ENCODE measurements around the gene RASGRF2. TPM values are rescaled to one million over a fixed set of nuclear protein-coding genes. Genes with fewer than 3 reads are reported as not detected.

Gene RASGRF2
- total RNA-seq, 1 experiment from 2014 or later, result not detected

DNA sequence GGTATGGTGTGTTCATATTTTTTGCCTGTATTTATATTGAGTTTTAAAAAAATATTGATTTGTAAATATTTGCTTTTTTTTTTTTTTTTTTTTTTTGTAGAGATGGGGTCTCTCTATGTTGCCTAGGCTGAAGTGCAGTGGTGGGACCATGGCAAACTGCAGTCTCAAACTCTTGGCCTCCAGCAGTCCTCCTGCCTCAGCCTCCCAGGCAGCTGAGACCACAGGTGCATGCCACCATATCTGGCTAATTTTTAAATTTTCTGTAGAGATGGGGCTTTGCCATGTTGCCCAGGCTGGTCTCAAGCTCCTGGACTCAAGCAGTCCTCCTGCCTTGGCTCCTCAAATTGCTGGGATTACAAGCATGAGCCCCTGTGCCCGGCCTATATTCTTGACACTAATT, 78.3 kb downstream of the RASGRF2 start:
- Mint-ChIP-seq H3K36me3 (ENCODE audit: insufficient read depth, unreplicated experiment) (peaks cover 4% of the 10 kb centered on the region), H3K27me3 (ENCODE audit: insufficient read depth, unreplicated experiment) (peaks cover 16% of the 10 kb centered on the region), H3K4me1 (ENCODE audit: insufficient read depth, unreplicated experiment) (no peaks in the 10 kb centered on the region), H3K9me3 (ENCODE audit: unreplicated experiment) (no peaks in the 10 kb centered on the region), H3K27ac (ENCODE audit: low read depth, unreplicated experiment) (no peak overlapping the region), H3K4me3 (ENCODE audit: unreplicated experiment) (no peak overlapping the region)
- BruUV-seq (replicated peaks), result no TSS peak
- POLR2A ChIA-PET, result no interaction called here
- intact Hi-C loops (cut with micrococcal nuclease), result no loop called here
- TF ChIP-seq CTCF (IDR thresholded peaks at IDR 0.05; ENCODE audit: unreplicated experiment), result no peak
- DNase-seq (ENCODE audit: unreplicated experiment), result no peak
- CTCF ChIA-PET, result no interaction called here

- no peak for DNase-seq (ENCODE audit: unreplicated experiment)
- Mint-ChIP-seq H3K4me1 (ENCODE audit: insufficient read depth, unreplicated experiment) (no peaks in the 10 kb centered on the region), H3K27ac (ENCODE audit: low read depth, unreplicated experiment) (no peak overlapping the region), H3K36me3 (ENCODE audit: insufficient read depth, unreplicated experiment) (no peaks in the 10 kb centered on the region), H3K27me3 (ENCODE audit: insufficient read depth, unreplicated experiment) (peaks cover 37% of the 10 kb centered on the region), H3K9me3 (ENCODE audit: unreplicated experiment) (no peaks in the 10 kb centered on the region), H3K4me3 (ENCODE audit: unreplicated experiment) (no peak overlapping the region)
- TF ChIP-seq CTCF (IDR thresholded peaks at IDR 0.05; ENCODE audit: unreplicated experiment), result no peak
- CTCF ChIA-PET, result interaction anchor here (0.7 kb wide), 2 partner anchors 265 to 372 kb away, joined by 3 read pairs; no protein-coding TSS in a partner anchor
- BruUV-seq (replicated peaks), result no TSS peak
- POLR2A ChIA-PET, result interaction anchor here (1.2 kb wide), 1 partner anchor 19 kb away, joined by 3 read pairs; no protein-coding TSS in a partner anchor
- intact Hi-C loops (cut with micrococcal nuclease), result no loop called here
Observed at GRCh38 chr5:81044868-81045267, 84.7 kb downstream of the RASGRF2 start.

GRCh38 chr5:81045389-81045807, 85.2 kb downstream of the RASGRF2 start:
- ChIA-PET CTCF (interaction anchor here (0.7 kb wide), 1 partner anchor 265 kb away, joined by 3 read pairs; no protein-coding TSS in a partner anchor), POLR2A (interaction anchor here (1.2 kb wide), 1 partner anchor 18 kb away, joined by 3 read pairs; no protein-coding TSS in a partner anchor)
- Mint-ChIP-seq H3K4me3 (ENCODE audit: unreplicated experiment) (no peak overlapping the region), H3K27me3 (ENCODE audit: insufficient read depth, unreplicated experiment) (peaks cover 42% of the 10 kb centered on the region), H3K4me1 (ENCODE audit: insufficient read depth, unreplicated experiment) (no peaks in the 10 kb centered on the region), H3K36me3 (ENCODE audit: insufficient read depth, unreplicated experiment) (no peaks in the 10 kb centered on the region), H3K9me3 (ENCODE audit: unreplicated experiment) (no peaks in the 10 kb centered on the region), H3K27ac (ENCODE audit: low read depth, unreplicated experiment) (no peak overlapping the region)
- intact Hi-C loops (cut with micrococcal nuclease), result no loop called here
- DNase-seq (ENCODE audit: unreplicated experiment), result no peak
- BruUV-seq (replicated peaks), result no TSS peak
- no peak for TF ChIP-seq CTCF (IDR thresholded peaks at IDR 0.05; ENCODE audit: unreplicated experiment)

- DNase-seq (ENCODE audit: unreplicated experiment), result no peak
- no peak overlapping the region for H3K4me3 Mint-ChIP-seq (ENCODE audit: unreplicated experiment)
- no TSS peak for BruUV-seq (replicated peaks)
- H3K36me3 Mint-ChIP-seq (ENCODE audit: insufficient read depth, unreplicated experiment), result no peaks in the 10 kb centered on the region
- no peaks in the 10 kb centered on the region for H3K9me3 Mint-ChIP-seq (ENCODE audit: unreplicated experiment)
- no peak for TF ChIP-seq CTCF (IDR thresholded peaks at IDR 0.05; ENCODE audit: unreplicated experiment)
- H3K4me1 Mint-ChIP-seq (ENCODE audit: insufficient read depth, unreplicated experiment), result no peaks in the 10 kb centered on the region
- POLR2A ChIA-PET, result interaction anchor here (0.7 kb wide), 1 partner anchor 12 kb away, joined by 3 read pairs; no protein-coding TSS in a partner anchor
- intact Hi-C loops (cut with micrococcal nuclease), result no loop called here
- CTCF ChIA-PET, result interaction anchor here (0.6 kb wide), 1 partner anchor 57 kb away, joined by 3 read pairs; no protein-coding TSS in a partner anchor
- H3K27ac Mint-ChIP-seq (ENCODE audit: low read depth, unreplicated experiment), result no peak overlapping the region
- H3K27me3 Mint-ChIP-seq (ENCODE audit: insufficient read depth, unreplicated experiment), result peaks cover 48% of the 10 kb centered on the region
Observed at GRCh38 chr5:81046041-81046440, 85.9 kb downstream of the RASGRF2 start.
